ENCODE results near the gene TSPAN17. TPM values are rescaled to one million over a fixed set of nuclear protein-coding genes. Genes with fewer than 3 reads are reported as not detected.

TSPAN17 gene
- total and polyA plus RNA-seq, 2 donors (not counting 1 experiment from before 2014, with no cell fraction given) = 34.8 to 35.2 TPM

- Histone ChIP-seq H3K36me3 (ENCODE audit: control insufficient read depth, insufficient read depth, low read length) (peaks cover 2% of the 10 kb centered on the region), H3K27me3 (ENCODE audit: control insufficient read depth, insufficient read depth, low read length) (no peaks in the 10 kb centered on the region), H3K4me1 (ENCODE audit: control insufficient read depth, extremely low read depth, insufficient read depth, low read length) (peaks cover 15% of the 10 kb centered on the region), H3K27ac (ENCODE audit: insufficient read depth, low read length) (no peak overlapping the region), H3K9me3 (ENCODE audit: control insufficient read depth, insufficient read depth, low read depth, low read length) (no peaks in the 10 kb centered on the region), H4K20me1 (ENCODE audit: control insufficient read depth, extremely low read depth, insufficient read depth, low read length) (no peaks in the 10 kb centered on the region), H3K9ac (ENCODE audit: insufficient read depth, low read length) (no peak overlapping the region), H3K4me3 (replicated peaks in 1 of 4; ENCODE audit: control extremely low read depth in 1 of 4, insufficient read depth in 1 of 4, low read depth in 3 of 4, low read length in 4 of 4) (no peak overlapping the region), H2AFZ (ENCODE audit: low read length) (no peak overlapping the region), H3K79me2 (ENCODE audit: control insufficient read depth, insufficient read depth, low read length) (peaks cover 12% of the 10 kb centered on the region), H3K4me2 (ENCODE audit: extremely low read depth, insufficient read depth, low read length) (no peak overlapping the region)
- no peak for DNase-seq (ENCODE audit: low read depth in 2 of 2)
- TF ChIP-seq CTCF (conservative IDR thresholded peaks at IDR 0.05 in 1 of 2, IDR thresholded peaks at IDR 0.05 in 1 of 2; ENCODE audit: low read depth in 1 of 2, low read length in 2 of 2) = no peak
- no peak for TF ChIP-seq EZH2 (IDR thresholded peaks at IDR 0.05; ENCODE audit: low read length, missing control alignments)
These were observed 3.1 kb downstream of the TSPAN17 start for GRCh38 chr5:176650354-176650884.

DNA sequence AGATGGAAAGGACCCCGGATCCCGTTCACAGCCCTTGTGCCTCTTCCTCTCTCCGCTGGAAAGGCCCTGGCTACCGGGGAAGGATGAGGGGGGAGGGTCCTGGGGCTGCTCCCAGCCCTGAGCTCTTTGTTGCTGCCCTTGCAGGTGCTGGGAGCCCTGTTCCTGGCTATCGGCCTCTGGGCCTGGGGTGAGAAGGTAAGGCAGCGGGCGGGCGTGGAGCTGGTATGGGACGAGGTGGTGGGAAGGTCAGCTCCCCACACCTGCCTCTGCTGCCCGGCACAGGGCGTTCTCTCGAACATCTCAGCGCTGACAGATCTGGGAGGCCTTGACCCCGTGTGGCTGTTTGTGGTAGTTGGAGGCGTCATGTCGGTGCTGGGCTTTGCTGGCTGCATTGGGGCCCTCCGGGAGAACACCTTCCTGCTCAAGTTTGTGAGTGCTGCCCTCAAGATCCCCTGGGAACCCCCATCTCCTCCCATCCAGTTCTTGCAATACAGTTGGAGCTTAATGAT, 4.2 kb downstream of the TSPAN17 start:
- H3K36me3 ChIP-seq (ENCODE audit: control insufficient read depth, insufficient read depth, low read length) = peaks cover 2% of the 10 kb centered on the region
- peaks cover 12% of the 10 kb centered on the region for H3K79me2 ChIP-seq (ENCODE audit: control insufficient read depth, insufficient read depth, low read length)
- no peaks in the 10 kb centered on the region for H4K20me1 ChIP-seq (ENCODE audit: control insufficient read depth, extremely low read depth, insufficient read depth, low read length)
- H3K27ac ChIP-seq (ENCODE audit: insufficient read depth, low read length) = no peak overlapping the region
- H3K27me3 ChIP-seq (ENCODE audit: control insufficient read depth, insufficient read depth, low read length) = no peaks in the 10 kb centered on the region
- no peak for TF ChIP-seq CTCF (conservative IDR thresholded peaks at IDR 0.05 in 1 of 2, IDR thresholded peaks at IDR 0.05 in 1 of 2; ENCODE audit: low read depth in 1 of 2, low read length in 2 of 2)
- no peak for TF ChIP-seq EZH2 (IDR thresholded peaks at IDR 0.05; ENCODE audit: low read length, missing control alignments)
- no peaks in the 10 kb centered on the region for H3K9me3 ChIP-seq (ENCODE audit: control insufficient read depth, insufficient read depth, low read depth, low read length)
- no peak overlapping the region for H3K9ac ChIP-seq (ENCODE audit: insufficient read depth, low read length)
- DNase-seq (ENCODE audit: low read depth in 2 of 2) = no peak
- no peak overlapping the region for H3K4me2 ChIP-seq (ENCODE audit: extremely low read depth, insufficient read depth, low read length)
- peaks cover 15% of the 10 kb centered on the region for H3K4me1 ChIP-seq (ENCODE audit: control insufficient read depth, extremely low read depth, insufficient read depth, low read length)
- no peak overlapping the region for H3K4me3 ChIP-seq (replicated peaks in 1 of 4; ENCODE audit: control extremely low read depth in 1 of 4, insufficient read depth in 1 of 4, low read depth in 3 of 4, low read length in 4 of 4)
- no peak overlapping the region for H2AFZ ChIP-seq (ENCODE audit: low read length)

GRCh38 chr5:176652136-176652535, 4.9 kb downstream of the TSPAN17 start:
- H3K4me1 ChIP-seq (ENCODE audit: control insufficient read depth, extremely low read depth, insufficient read depth, low read length) = peaks cover 11% of the 10 kb centered on the region
- H3K4me2 ChIP-seq (ENCODE audit: extremely low read depth, insufficient read depth, low read length) = no peak overlapping the region
- TF ChIP-seq EZH2 (IDR thresholded peaks at IDR 0.05; ENCODE audit: low read length, missing control alignments) (no peak), CTCF (conservative IDR thresholded peaks at IDR 0.05 in 1 of 2, IDR thresholded peaks at IDR 0.05 in 1 of 2; ENCODE audit: low read depth in 1 of 2, low read length in 2 of 2) (no peak)
- no peak overlapping the region for H3K9ac ChIP-seq (ENCODE audit: insufficient read depth, low read length)
- no peak overlapping the region for H3K4me3 ChIP-seq (replicated peaks in 1 of 4; ENCODE audit: control extremely low read depth in 1 of 4, insufficient read depth in 1 of 4, low read depth in 3 of 4, low read length in 4 of 4)
- H3K27me3 ChIP-seq (ENCODE audit: control insufficient read depth, insufficient read depth, low read length) = no peaks in the 10 kb centered on the region
- H3K36me3 ChIP-seq (ENCODE audit: control insufficient read depth, insufficient read depth, low read length) = peaks cover 4% of the 10 kb centered on the region
- no peak for DNase-seq (ENCODE audit: low read depth in 2 of 2)
- no peaks in the 10 kb centered on the region for H3K9me3 ChIP-seq (ENCODE audit: control insufficient read depth, insufficient read depth, low read depth, low read length)
- no peak overlapping the region for H3K27ac ChIP-seq (ENCODE audit: insufficient read depth, low read length)
- H4K20me1 ChIP-seq (ENCODE audit: control insufficient read depth, extremely low read depth, insufficient read depth, low read length) = no peaks in the 10 kb centered on the region
- H2AFZ ChIP-seq (ENCODE audit: low read length) = no peak overlapping the region
- peaks cover 12% of the 10 kb centered on the region for H3K79me2 ChIP-seq (ENCODE audit: control insufficient read depth, insufficient read depth, low read length)

Data from fibroblast of lung (primary cell).